GM12874 (cell line): ENCODE results near the gene NHERF1.

ENCODE experiments used
- CTCF ChIP-seq: IDR thresholded peaks from 2 replicates; pipeline ENCODE4 v1.5.1; 2011; ENCODE audit warnings: low read depth, mild to moderate bottlenecking, control low read depth, low read length, moderate library complexity; ENCODE audit not compliant: insufficient read depth

The NHERF1 gene

GRCh38 chr17:74782571-74782970, 34.1 kb downstream of the NHERF1 start:
- no peak for TF ChIP-seq CTCF

GRCh38 chr17:74784125-74784810, 35.8 kb downstream of the NHERF1 start:
- no peak for TF ChIP-seq CTCF

GRCh38 chr17:74785096-74785980, 36.9 kb downstream of the NHERF1 start:
- TF ChIP-seq CTCF = no peak

GRCh38 chr17:74785981-74786360, 37.5 kb downstream of the NHERF1 start:
- TF ChIP-seq CTCF = no peak

- TF ChIP-seq CTCF = no peak
These were observed 38.1 kb downstream of the NHERF1 start for GRCh38 chr17:74786431-74787055.

- no peak for TF ChIP-seq CTCF
These were observed 42.0 kb downstream of the NHERF1 start for GRCh38 chr17:74790161-74791058.
